ENCODE results near the gene PRKCH.
A peak's percentile ranks its signal among the peaks of the same experiment; 100 is the strongest.

Gene PRKCH

DNA sequence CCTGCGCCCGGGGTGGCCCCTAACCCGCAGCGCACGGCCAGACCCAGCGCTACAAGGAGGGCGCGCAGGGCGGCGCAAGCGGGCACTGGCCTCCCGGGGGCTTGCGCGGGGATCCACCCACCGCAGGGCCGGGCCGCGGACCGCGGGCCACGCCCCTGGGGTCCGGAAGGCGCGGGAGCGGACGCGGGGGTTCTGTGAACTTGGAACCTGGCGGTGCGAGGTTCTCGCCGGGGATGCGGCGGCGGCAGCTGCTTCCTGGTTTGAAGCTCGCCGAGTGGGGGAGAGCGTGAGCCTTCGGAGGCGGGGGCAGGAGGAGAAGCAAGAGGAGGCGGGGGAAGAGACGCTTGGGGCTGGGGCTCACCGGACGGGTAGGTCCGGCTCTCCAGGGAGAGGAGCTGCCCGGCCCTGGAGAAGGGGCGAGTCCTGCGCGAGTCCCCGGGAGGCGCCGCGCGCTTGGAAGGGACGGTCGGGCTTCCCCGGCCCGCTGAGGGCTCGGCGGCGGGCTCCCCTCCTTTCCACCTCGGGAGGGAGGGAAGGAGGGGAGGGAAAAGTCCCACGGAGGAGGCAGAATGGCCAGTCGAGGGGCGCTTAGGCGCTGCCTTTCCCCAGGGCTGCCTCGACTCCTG lies at the start of gene PRKCH:
PRKCH (plus strand) TSS at position 195 of the 626 bp plus-strand sequence. CDS start 523 bp downstream, outside the sequence.
- peak; percentile 60 to 84 (median 65) for DNase-seq (ENCODE audit: low read depth in 3 of 3)

DNA sequence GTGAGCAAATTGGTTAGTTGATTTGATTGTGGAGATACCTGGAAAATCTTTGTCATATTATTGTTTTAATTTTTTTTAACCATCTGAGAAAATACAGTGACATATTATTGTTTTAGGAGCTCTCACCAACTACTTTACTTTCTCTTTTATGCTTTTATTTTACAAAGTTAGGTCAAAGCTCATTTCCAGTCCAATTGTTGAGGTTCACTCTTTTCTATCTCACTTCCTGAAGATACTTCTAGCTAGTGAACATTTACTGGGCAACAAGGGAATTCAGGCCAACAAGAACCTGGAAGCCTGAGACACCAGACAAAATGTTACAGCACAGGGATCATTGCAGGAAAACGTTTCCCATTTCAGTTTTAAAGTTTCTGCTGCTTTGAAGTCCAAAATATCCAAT lies 44.1 kb upstream of the PRKCH start:
- DNase-seq (ENCODE audit: low read depth in 3 of 3) = no peak

DNA sequence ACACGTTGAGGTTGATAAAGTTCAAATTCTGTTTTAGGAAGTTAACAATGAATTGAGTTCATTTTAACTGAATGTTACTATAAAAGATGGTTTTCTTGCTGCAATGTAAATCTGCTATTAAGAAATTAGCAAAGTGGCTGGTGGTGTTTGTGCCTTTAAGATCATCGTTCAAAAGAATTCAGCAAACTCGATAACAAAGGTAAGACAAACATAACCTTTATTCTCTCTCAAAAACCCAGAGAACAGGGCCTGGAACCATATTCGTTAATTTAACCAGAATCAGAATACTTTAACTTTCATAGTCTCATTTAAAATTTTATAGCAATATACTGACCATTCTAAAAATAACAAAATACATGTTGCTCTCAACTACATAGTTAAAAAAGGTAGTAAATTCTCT lies 43.6 kb upstream of the PRKCH start:
- no peak for DNase-seq (ENCODE audit: low read depth in 3 of 3)

DNA sequence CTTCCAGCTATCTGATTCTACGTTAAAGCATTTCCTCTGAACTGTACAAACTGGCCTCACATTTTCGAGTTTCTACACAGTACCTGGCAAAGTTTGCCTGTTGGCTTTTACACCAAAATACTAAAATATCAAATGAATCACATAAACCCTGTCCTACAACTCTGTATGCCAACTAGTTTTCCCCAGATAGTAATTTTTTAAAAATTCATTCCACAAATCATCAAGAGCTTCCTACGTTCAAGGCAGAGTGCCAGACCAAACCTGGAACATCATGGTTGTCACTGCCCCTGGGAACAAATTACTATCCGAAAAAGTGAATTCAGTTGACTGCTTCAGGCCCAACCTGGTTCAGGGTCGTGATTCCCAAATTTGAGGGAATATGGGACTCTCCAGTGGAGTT lies 42.3 kb upstream of the PRKCH start:
- DNase-seq (ENCODE audit: low read depth in 3 of 3) = no peak

DNA sequence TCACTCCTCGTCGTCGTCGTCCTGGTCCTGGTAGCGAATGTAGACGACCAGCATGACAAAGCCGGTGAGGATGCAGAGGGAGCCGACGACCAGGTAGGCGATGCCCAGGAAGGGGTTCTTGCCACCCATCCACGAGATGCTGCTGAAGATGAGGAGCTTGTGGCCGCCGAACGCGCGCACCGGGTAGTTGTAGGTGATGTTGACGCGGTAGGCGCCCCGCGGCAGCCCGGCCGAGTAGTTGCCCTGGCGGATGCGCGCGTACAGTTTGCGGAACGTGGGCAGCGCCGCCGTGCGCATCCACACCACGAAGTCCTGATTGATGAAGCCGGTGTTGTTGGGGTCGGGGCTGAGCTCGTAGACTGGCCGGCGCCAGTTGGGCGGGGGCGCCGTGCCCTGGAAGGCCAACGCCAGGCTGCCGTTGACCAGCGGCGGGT lies 41.3 kb upstream of the PRKCH start:
- peak; percentile 7 to 48 (median 26) for DNase-seq (ENCODE audit: low read depth in 3 of 3)

DNA sequence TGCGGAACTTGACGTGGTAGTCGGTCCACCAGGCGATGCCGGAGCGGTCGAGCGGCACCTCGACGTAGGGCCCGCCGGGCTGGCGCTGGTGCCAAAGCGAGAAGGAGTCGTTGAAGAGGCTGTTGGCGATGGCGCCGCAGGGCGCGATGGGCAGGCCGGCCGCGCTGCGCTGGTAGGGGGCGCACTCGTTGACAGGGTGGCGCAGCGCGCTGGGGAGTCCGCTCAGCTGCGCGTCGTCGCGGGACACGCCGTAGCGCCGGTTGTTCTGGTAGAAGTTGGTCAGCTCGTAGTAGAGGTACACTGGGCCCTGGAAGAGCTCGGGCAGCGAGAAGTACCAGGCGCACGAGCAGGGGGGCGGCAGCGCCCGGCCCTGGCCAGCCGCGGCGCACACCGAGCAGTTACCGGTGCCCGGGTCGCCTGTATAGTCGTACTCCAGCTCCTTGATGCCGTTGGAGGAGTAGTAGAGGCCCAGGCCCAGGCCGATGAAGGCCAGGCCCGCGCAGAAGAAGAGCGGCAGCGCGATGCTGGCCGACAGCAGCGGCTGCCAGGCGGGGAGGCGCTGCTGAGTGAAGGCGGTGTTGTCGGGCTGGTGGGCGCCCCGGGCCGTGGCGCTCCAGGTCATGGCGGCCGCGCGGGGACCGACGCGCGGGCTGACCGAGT lies 40.7 kb upstream of the PRKCH start:
- DNase-seq (ENCODE audit: low read depth in 3 of 3) = peak; percentile 54 to 75 (median 60)

DNA sequence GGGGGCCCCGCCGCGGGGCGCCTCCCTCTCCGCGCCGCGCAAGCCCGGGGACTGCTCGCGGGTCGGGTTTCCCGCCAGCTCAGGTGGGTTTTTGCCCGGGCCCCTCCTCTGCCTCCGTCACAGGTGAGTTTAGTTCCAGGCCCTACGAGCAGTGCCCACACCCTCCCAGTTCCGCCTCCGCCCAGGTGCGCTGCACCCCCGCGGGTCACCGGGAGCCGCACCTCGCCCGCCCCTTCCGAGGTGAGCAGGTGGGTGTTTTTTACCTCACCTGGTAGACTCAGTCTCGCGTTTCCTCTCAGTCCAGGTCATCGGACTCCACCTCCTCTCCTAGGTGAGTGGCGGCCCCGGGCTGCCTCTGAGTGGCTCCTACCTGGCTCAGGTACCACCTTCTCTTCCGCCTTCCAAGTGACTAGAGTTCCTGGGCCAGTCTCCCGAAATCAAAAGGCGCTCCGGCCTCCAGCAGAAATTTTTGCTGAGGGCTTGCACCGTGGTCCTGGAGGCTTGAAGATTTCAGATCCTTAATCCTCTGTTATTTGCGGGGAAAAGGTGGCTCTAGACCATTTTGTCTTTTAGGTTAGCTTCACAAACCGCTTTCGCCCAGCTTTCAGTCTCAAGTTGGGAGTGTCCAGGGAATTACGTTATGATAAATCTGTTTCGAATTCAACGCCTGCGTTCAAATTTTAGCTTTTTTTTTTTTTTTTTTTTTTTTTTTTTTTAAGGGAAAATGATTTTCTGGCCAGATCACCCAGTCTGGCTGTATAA lies 40.0 kb upstream of the PRKCH start, which contains the start of gene TMEM30B:
TMEM30B (minus strand) TSS at position 153 of the 762 bp plus-strand sequence. CDS start 191 bp downstream, outside the sequence.
- peak in 1 of 3 experiments; percentile 12 for DNase-seq (ENCODE audit: low read depth in 3 of 3)

DNA sequence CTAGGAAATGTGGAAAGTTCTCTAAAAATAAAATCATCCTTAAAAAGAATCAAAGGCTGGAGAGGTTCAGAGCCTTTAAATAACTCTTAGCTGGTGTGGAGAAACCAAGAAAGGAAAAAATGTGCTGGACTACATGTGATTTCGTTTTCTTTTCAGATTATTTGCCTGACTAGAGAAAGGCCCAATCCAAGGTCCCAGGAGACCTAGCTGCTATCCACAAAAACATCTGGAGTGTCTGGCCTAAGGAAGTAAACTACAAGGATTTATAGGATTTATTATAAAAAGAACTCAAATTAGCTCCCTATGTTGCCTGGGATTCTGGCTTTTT lies 39.5 kb upstream of the PRKCH start:
- DNase-seq (ENCODE audit: low read depth in 3 of 3) = no peak

DNA sequence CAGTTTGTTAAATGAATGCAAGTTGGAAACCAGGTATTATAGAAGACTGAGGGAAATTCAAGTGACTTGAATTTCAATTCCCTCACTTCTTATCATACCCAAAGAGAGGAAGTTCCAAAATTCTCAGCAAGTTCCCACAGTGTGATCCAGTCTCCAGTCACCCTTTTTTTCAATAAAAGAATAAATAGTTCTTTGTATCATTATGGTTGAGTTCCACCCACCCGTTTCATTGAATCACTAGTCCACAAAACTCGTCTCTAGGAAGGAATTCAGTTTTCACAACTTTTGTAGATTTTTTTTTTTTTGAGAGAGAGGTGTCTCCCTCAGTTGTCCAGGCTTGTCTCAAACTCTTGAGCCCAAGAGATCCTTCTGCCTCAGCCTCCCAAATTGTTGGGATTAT lies 38.6 kb upstream of the PRKCH start:
- no peak for DNase-seq (ENCODE audit: low read depth in 3 of 3)

DNA sequence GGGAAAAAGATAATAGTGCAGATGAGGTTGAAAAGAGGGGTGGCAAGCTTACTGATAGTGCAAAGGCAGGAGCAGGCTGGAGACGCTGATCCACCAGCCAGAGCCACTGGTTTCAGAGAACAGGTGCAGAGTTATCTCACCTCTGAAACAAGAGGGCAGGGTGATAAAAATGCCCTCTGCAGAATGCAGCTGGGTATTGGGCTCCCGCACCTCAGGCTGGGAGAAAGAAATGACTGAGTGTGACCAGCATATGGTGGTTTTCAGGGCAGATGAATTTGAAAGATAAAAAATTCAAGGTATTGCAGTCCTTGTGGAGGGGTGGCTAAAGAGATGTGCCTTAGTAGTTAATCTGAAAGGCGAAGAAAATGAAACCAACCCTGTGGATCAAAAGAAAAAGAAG lies 37.4 kb upstream of the PRKCH start:
- no peak for DNase-seq (ENCODE audit: low read depth in 3 of 3)

DNA sequence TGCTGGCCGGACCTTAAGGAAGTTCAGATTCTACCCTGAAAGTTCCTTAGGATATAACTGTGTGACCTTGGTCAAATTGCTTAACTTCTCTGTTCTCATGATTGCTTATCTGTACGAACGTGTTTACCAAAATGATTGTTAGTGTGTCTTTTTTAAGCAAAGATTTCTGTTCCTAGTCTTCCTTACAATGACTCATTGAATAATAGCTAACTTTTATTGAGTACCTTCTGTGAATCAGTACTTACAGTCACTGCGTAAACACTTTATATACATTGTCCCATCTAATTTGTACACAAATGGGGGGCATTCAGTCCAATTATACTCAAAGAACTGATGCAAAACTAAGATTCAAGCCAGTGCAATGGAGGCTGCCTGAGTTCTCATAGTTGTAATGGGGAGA lies 36.0 kb upstream of the PRKCH start:
- DNase-seq (ENCODE audit: low read depth in 3 of 3) = no peak

DNA sequence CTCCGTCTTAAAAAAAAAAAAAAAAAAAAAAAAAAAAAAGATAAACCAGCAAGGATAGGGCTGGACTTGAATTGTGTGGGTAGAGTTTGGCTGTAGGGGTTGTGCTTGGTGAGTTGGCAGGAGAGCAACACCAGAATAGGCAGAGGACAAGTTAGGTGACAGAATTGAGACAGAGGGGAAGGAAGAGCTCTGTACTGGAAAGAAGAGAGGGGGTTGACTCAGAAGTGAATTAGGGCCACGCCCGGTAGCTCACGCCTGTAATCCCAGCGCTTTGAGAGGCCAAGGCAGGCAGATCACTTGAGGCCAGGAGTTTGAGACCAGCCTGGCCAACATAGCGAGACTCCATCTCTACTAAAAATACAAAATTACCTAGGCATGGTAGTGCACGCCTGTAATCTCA lies 34.2 kb upstream of the PRKCH start:
- DNase-seq (ENCODE audit: low read depth in 3 of 3) = no peak

DNA sequence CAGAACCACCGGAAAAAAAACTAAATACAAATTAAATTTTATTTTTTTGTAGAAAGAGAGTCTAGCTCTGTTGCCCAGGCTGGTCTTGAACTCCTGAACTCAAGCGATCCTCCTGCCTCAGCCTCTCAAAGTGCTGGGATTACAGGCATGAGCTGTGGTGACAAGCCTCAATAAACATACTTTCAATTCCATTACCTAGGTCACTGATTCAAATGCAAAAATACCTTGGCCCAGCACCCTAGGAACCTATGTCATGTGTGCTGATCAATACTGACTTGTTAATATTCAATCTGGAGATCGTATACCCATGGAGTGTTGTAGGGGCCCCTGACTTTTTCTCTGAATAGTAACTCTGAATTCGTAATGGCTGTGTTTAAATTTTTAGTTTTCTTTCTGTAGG lies 33.2 kb upstream of the PRKCH start:
- DNase-seq (ENCODE audit: low read depth in 3 of 3) = no peak

DNA sequence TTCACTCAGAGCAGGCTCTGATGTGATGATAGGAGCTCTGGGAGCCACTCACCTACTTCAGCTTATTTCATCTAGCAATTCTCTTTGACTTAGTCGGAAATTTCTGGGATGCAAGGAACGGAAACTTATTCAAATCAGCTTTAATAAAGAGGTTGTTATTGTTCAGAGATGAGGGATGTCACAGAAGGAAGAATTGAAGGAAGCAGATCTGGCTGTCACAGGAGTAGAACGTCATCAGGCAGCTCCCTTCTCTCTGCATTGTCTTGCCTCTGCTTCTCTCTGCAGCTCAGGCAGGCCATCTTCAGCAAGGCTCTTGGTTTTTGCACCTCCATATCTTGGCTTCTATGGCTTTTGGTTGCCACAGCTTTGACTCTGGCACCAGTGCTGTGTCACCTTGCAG lies 32.7 kb upstream of the PRKCH start:
- no peak for DNase-seq (ENCODE audit: low read depth in 3 of 3)

DNA sequence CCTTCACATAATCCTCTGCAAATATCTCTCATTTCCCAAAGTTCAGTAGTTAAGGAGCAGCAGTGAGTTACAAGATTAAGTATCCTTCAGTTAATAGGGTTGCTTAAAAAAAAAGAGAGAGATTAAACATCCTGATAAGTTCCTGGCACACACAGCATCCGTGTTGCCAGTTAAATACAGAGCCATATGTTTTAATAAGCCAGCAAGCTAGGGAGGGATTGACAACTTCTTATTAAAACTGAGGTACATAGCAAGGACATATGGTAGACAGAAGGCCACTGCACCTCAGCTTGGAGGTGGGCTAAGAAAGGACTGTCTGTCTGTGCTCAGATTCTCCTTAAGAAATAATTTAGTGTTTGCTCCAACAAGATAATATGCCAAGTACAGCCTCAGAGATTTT lies 30.7 kb upstream of the PRKCH start:
- DNase-seq (ENCODE audit: low read depth in 3 of 3) = no peak

DNA sequence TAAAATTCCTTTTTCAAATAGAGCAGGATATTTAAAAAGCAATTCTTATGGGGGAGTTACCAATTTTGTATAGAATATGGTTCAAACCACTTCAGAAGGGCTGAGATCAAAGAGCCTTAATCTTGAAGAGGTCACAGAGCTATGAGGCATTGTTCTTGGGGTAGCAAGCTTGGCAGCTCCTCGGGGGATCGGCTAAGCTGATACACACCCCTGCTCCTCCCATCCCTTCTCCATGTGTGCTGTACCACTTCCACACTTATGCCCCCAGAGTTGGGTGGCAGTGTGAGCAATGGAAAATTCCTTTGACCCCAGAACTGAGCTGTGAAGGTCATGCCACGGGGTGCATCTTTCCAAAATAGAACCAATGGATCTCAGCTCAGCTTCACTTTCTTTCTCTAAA lies 25.2 kb upstream of the PRKCH start:
- no peak for DNase-seq (ENCODE audit: low read depth in 3 of 3)

DNA sequence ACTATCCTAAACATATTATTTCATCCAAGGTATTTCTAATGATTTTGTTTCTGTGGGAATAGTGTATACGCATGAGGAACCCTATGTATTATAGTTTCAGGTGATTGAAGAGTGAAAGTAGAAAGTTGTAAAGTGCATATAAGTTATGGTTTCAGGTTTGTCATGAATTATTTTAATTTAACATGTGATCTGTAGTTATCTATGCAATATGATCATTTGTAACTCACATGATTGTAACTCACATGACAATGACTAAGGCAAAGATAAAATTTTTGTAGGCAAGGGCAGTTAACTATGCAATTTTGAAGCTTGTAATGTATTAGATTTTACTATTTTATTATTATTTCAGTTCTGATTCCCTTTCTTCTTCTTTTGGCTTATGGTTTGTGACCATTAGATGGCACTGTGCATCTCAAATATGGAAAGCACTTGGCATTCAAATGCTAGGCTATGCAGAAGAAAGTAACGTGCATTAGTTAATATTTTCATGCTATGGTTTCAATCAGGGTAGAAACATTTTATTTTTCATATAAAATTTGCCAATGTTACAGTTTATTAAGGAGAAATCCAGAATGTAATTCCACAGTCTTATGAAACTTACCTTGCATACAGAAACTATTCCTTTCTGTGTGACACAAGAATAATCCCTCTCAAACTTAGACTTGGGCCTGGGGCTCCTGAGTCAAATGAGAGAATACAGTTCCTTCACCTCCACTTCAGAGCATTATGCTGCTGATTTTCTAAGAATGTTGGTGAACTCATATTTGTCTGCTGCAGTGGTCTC lies 24.5 kb upstream of the PRKCH start:
- DNase-seq (ENCODE audit: low read depth in 3 of 3) = no peak

DNA sequence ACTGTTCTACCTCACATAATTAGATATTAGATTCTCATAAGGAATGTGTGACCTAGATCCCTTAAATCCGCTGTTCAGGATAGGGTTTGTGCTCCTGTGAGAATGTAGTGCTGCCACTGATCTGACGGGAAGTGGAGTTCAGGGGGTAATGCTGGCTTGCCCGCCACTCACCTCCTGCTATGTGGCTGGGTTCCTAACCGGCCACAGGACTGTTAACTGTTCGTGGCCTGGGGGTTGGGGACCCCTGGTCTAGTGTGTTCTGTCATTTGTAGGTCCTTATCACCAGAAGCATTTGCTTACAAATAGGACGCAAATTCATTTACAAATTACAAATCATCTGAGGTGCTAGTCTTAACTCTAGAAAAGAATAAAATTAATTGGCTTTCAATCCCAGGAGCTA lies 23.8 kb upstream of the PRKCH start:
- DNase-seq (ENCODE audit: low read depth in 3 of 3) = no peak

DNA sequence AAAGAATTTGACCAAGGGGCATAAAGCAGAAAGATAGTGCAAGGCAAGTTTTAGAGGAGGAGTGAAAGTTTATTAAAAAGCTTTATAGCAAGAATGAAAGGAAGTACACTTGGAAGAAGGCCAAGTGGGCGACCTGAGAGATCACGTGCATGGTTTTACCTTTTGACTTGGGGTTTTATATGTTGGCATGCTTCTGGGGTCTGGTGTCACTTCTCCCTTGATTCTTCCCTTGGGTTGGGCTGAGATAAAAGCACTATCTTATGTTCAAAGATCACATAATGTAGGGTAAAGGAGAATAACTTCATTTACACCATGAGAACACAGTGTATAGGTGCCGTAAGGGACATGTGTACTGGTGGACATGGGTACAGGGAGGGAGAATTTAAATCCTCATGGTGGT lies 22.6 kb upstream of the PRKCH start:
- DNase-seq (ENCODE audit: low read depth in 3 of 3) = no peak

DNA sequence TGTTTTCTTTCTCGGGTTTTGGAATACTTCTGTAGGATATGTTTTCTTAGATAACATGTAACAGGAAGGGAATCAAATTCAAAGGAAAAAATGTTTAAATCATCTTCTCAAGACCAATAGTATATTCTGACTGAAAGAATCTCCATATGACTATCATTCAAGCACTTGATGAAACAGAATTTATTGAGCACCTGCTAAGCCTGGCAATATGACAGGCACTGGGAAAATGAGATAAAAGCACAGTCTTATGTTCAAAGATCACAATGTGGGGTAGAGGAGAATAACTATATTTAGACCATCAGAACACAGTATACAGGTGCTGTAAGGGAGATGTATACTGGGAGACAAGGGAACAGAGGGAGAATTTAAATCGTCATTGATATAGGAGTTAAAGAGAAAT lies 21.2 kb upstream of the PRKCH start:
- no peak for DNase-seq (ENCODE audit: low read depth in 3 of 3)

DNA sequence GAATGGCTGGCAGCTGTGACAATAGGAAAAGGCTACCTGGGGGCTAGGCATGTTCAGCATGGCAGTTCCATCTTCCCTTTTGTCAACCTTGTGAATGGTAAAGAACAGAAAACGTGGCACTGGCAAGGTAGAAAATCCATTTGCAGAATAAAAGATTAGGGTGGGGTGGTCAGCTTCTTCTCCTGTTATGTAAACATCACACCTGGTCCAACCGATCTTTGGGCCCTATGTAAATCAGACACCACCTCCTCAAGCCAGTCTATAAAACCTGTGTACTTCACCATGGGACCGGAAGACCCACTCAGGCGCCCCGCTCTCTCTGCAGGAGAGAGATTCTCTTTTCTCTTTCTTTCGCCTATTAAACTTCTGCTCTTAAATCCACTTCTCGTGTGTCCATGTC lies 20.6 kb upstream of the PRKCH start:
- no peak for DNase-seq (ENCODE audit: low read depth in 3 of 3)

DNA sequence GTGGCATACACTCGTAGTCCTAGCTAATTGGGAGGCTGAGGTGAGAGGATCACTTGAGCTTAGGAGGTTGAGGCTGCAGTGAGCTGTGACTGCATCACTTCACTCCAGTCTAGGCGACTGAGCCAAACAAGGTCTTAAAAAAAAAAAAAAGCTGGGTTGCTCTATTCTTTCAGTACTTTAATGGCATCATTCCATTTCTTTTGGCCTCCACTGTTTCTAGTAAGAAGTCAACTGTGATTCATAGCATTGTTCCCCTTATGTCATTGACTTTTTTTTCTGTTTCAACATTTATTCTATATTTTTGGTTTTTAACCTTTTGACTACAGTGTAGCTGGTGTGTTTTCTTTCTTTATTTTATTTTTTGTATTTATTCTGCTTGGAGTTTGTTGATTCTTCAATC lies 16.7 kb upstream of the PRKCH start:
- no peak for DNase-seq (ENCODE audit: low read depth in 3 of 3)
